ENCODE measurements around the gene RNF113B.

The RNF113B gene

DNA sequence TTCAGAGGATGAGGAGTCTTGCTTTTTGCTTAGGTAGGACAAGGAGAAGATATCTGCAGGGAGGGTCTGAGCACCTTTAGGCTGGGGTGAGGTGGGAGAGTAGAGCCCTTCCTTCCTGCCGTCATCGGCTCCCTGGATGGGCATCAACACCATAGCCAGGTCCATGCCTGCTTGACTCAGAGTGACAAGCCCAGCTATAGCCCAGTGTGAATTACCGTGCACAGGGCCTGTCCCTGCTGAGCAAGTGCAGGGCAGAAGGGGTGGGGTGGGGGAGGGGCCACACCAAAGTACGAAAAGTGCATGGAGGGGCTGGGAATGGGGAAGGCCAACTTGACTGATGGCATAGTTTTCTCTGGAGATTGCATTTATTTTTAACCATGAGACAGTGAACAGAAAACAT, 30.3 kb upstream of the RNF113B start:
- Histone ChIP-seq H2AFZ (ENCODE audit: low read depth, low read length) (no peak overlapping the region), H3K27ac (ENCODE audit: low read length, poor library complexity, severe bottlenecking) (peak overlapping the region; percentile 95), H3K14ac (ENCODE audit: low read length in 2 of 2) (peak overlapping the region in 1 of 2 experiments; percentile 44), H3K18ac (ENCODE audit: low read depth in 1 of 2, low read length in 2 of 2) (peak overlapping the region; percentile 7 to 94), H3K79me1 (replicated peaks; ENCODE audit: low read length, poor library complexity, severe bottlenecking) (peaks cover 7% of the 10 kb centered on the region), H3K4me1 (ENCODE audit: control insufficient read depth, insufficient read depth, low read depth, low read length) (peaks cover 13% of the 10 kb centered on the region), H3K4ac (ENCODE audit: low read depth in 1 of 2, low read length in 2 of 2) (peak overlapping the region in 1 of 2 experiments; percentile 73), H3K4me2 (ENCODE audit: low read length, poor library complexity, severe bottlenecking) (peak overlapping the region; percentile 30), H2BK12ac (ENCODE audit: low read length in 2 of 2) (peak overlapping the region; percentile 34 to 85), H3K36me3 (ENCODE audit: control insufficient read depth in 1 of 2, insufficient read depth in 2 of 2, low read depth in 1 of 2, low read length in 2 of 2) (peaks cover 0 to 7% of the 10 kb centered on the region in 2 experiments), H4K8ac (ENCODE audit: low read length) (peak overlapping the region; percentile 90), H3K27me3 (ENCODE audit: control insufficient read depth in 1 of 2, insufficient read depth in 1 of 2, low read length in 2 of 2) (no peaks in the 10 kb centered on the region), H3K4me3 (ENCODE audit: insufficient read depth in 1 of 2, low read depth in 1 of 2, low read length in 2 of 2) (no peak overlapping the region), H2BK120ac (ENCODE audit: low read depth, low read length) (peak overlapping the region; percentile 38), H3K23ac (ENCODE audit: low read length in 2 of 2) (peak overlapping the region in 1 of 2 experiments; percentile 14), H4K91ac (ENCODE audit: low read length) (peak overlapping the region; percentile 87), H2BK5ac (ENCODE audit: low read depth, low read length, poor library complexity, severe bottlenecking) (peak overlapping the region; percentile 93), H3K9me3 (ENCODE audit: control insufficient read depth, low read length) (peaks cover 9% of the 10 kb centered on the region), H2BK15ac (ENCODE audit: low read depth, poor library complexity, severe bottlenecking) (no peak overlapping the region), H3K9ac (ENCODE audit: low read length) (no peak overlapping the region), H2AK5ac (ENCODE audit: low read length, severe bottlenecking) (peak overlapping the region; percentile 63)
- WGBS = 13% methylated on average over 4 of the region's 4 CpGs
- peak; percentile 71 for DNase-seq

DNA sequence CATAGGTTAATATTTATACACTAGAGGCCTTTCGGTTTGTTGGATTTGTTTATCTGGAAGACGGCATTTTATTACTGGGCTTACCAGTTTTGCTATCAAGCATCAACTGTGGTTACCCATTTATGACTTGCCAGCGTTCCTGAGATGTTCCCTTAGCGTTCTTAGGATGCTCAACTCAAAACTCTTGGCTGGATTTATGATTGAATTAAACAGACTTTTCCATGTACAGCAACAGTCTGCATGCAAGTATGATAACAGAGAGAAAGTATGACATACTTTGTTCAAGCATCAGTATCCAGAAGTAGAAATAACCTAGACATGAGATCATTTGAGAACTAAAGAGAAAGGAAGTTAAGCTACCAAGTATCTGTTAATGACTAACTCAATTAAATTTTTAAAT, 29.9 kb upstream of the RNF113B start:
- no peaks in the 10 kb centered on the region for H3K27me3 ChIP-seq (ENCODE audit: control insufficient read depth in 1 of 2, insufficient read depth in 1 of 2, low read length in 2 of 2)
- H3K9ac ChIP-seq (ENCODE audit: low read length) = no peak overlapping the region
- no peak overlapping the region for H3K23ac ChIP-seq (ENCODE audit: low read length in 2 of 2)
- H4K91ac ChIP-seq (ENCODE audit: low read length) = no peak overlapping the region
- H3K36me3 ChIP-seq (ENCODE audit: control insufficient read depth in 1 of 2, insufficient read depth in 2 of 2, low read depth in 1 of 2, low read length in 2 of 2) = peaks cover 0 to 6% of the 10 kb centered on the region in 2 experiments
- H2BK5ac ChIP-seq (ENCODE audit: low read depth, low read length, poor library complexity, severe bottlenecking) = no peak overlapping the region
- H2AFZ ChIP-seq (ENCODE audit: low read depth, low read length) = no peak overlapping the region
- no peak overlapping the region for H3K18ac ChIP-seq (ENCODE audit: low read depth in 1 of 2, low read length in 2 of 2)
- peaks cover 15% of the 10 kb centered on the region for H3K4me1 ChIP-seq (ENCODE audit: control insufficient read depth, insufficient read depth, low read depth, low read length)
- H2BK12ac ChIP-seq (ENCODE audit: low read length in 2 of 2) = no peak overlapping the region
- no peak overlapping the region for H3K4ac ChIP-seq (ENCODE audit: low read depth in 1 of 2, low read length in 2 of 2)
- peak overlapping the region; percentile 95 for H3K27ac ChIP-seq (ENCODE audit: low read length, poor library complexity, severe bottlenecking)
- no peak overlapping the region for H3K14ac ChIP-seq (ENCODE audit: low read length in 2 of 2)
- H3K4me3 ChIP-seq (ENCODE audit: insufficient read depth in 1 of 2, low read depth in 1 of 2, low read length in 2 of 2) = no peak overlapping the region
- no peak overlapping the region for H2AK5ac ChIP-seq (ENCODE audit: low read length, severe bottlenecking)
- peaks cover 8% of the 10 kb centered on the region for H3K79me1 ChIP-seq (replicated peaks; ENCODE audit: low read length, poor library complexity, severe bottlenecking)
- WGBS = 5% methylated on average over 4 of the region's 4 CpGs
- no peak overlapping the region for H2BK15ac ChIP-seq (ENCODE audit: low read depth, poor library complexity, severe bottlenecking)
- DNase-seq = peak; percentile 95
- H3K4me2 ChIP-seq (ENCODE audit: low read length, poor library complexity, severe bottlenecking) = no peak overlapping the region
- H3K9me3 ChIP-seq (ENCODE audit: control insufficient read depth, low read length) = peaks cover 9% of the 10 kb centered on the region
- H4K8ac ChIP-seq (ENCODE audit: low read length) = no peak overlapping the region
- no peak overlapping the region for H2BK120ac ChIP-seq (ENCODE audit: low read depth, low read length)

GRCh38 chr13:98204546-98204945, 27.5 kb upstream of the RNF113B start:
- no peak overlapping the region for H2BK15ac ChIP-seq (ENCODE audit: low read depth, poor library complexity, severe bottlenecking)
- no peak overlapping the region for H2BK5ac ChIP-seq (ENCODE audit: low read depth, low read length, poor library complexity, severe bottlenecking)
- no peak overlapping the region for H4K91ac ChIP-seq (ENCODE audit: low read length)
- H3K9ac ChIP-seq (ENCODE audit: low read length) = no peak overlapping the region
- H2BK120ac ChIP-seq (ENCODE audit: low read depth, low read length) = no peak overlapping the region
- H3K4ac ChIP-seq (ENCODE audit: low read depth in 1 of 2, low read length in 2 of 2) = no peak overlapping the region
- no peak overlapping the region for H3K14ac ChIP-seq (ENCODE audit: low read length in 2 of 2)
- no peak overlapping the region for H2BK12ac ChIP-seq (ENCODE audit: low read length in 2 of 2)
- H2AK5ac ChIP-seq (ENCODE audit: low read length, severe bottlenecking) = peak overlapping the region; percentile 95
- H2AFZ ChIP-seq (ENCODE audit: low read depth, low read length) = no peak overlapping the region
- DNase-seq = no peak
- peaks cover 19% of the 10 kb centered on the region for H3K4me1 ChIP-seq (ENCODE audit: control insufficient read depth, insufficient read depth, low read depth, low read length)
- H3K27me3 ChIP-seq (ENCODE audit: control insufficient read depth in 1 of 2, insufficient read depth in 1 of 2, low read length in 2 of 2) = no peaks in the 10 kb centered on the region
- H4K8ac ChIP-seq (ENCODE audit: low read length) = no peak overlapping the region
- H3K79me1 ChIP-seq (replicated peaks; ENCODE audit: low read length, poor library complexity, severe bottlenecking) = peaks cover 8% of the 10 kb centered on the region
- peaks cover 0 to 4% of the 10 kb centered on the region in 2 experiments for H3K36me3 ChIP-seq (ENCODE audit: control insufficient read depth in 1 of 2, insufficient read depth in 2 of 2, low read depth in 1 of 2, low read length in 2 of 2)
- peaks cover 9% of the 10 kb centered on the region for H3K9me3 ChIP-seq (ENCODE audit: control insufficient read depth, low read length)
- 100% methylated on average over 2 of the region's 2 CpGs for WGBS
- no peak overlapping the region for H3K23ac ChIP-seq (ENCODE audit: low read length in 2 of 2)
- H3K4me2 ChIP-seq (ENCODE audit: low read length, poor library complexity, severe bottlenecking) = no peak overlapping the region
- no peak overlapping the region for H3K18ac ChIP-seq (ENCODE audit: low read depth in 1 of 2, low read length in 2 of 2)
- no peak overlapping the region for H3K4me3 ChIP-seq (ENCODE audit: insufficient read depth in 1 of 2, low read depth in 1 of 2, low read length in 2 of 2)
- H3K27ac ChIP-seq (ENCODE audit: low read length, poor library complexity, severe bottlenecking) = peak overlapping the region; percentile 57

- Histone ChIP-seq H3K4me2 (ENCODE audit: low read length, poor library complexity, severe bottlenecking) (peak overlapping the region; percentile 30), H2AK5ac (ENCODE audit: low read length, severe bottlenecking) (peak overlapping the region; percentile 96), H3K18ac (ENCODE audit: low read depth in 1 of 2, low read length in 2 of 2) (peak overlapping the region in 1 of 2 experiments; percentile 54), H3K27ac (ENCODE audit: low read length, poor library complexity, severe bottlenecking) (peak overlapping the region; percentile 90), H3K4me1 (ENCODE audit: control insufficient read depth, insufficient read depth, low read depth, low read length) (peaks cover 16% of the 10 kb centered on the region), H3K79me1 (replicated peaks; ENCODE audit: low read length, poor library complexity, severe bottlenecking) (peaks cover 8% of the 10 kb centered on the region), H3K4me3 (ENCODE audit: insufficient read depth in 1 of 2, low read depth in 1 of 2, low read length in 2 of 2) (no peak overlapping the region), H2BK5ac (ENCODE audit: low read depth, low read length, poor library complexity, severe bottlenecking) (no peak overlapping the region), H3K9ac (ENCODE audit: low read length) (no peak overlapping the region), H3K9me3 (ENCODE audit: control insufficient read depth, low read length) (peaks cover 9% of the 10 kb centered on the region), H4K8ac (ENCODE audit: low read length) (peak overlapping the region; percentile 14), H3K36me3 (ENCODE audit: control insufficient read depth in 1 of 2, insufficient read depth in 2 of 2, low read depth in 1 of 2, low read length in 2 of 2) (peaks cover 0 to 4% of the 10 kb centered on the region in 2 experiments), H2BK12ac (ENCODE audit: low read length in 2 of 2) (peak overlapping the region in 1 of 2 experiments; percentile 61), H3K27me3 (ENCODE audit: control insufficient read depth in 1 of 2, insufficient read depth in 1 of 2, low read length in 2 of 2) (no peaks in the 10 kb centered on the region), H2AFZ (ENCODE audit: low read depth, low read length) (no peak overlapping the region), H3K23ac (ENCODE audit: low read length in 2 of 2) (no peak overlapping the region), H3K14ac (ENCODE audit: low read length in 2 of 2) (no peak overlapping the region), H2BK15ac (ENCODE audit: low read depth, poor library complexity, severe bottlenecking) (no peak overlapping the region), H4K91ac (ENCODE audit: low read length) (no peak overlapping the region), H3K4ac (ENCODE audit: low read depth in 1 of 2, low read length in 2 of 2) (no peak overlapping the region), H2BK120ac (ENCODE audit: low read depth, low read length) (no peak overlapping the region)
- DNase-seq = no peak
- WGBS = 93% methylated on average over 6 of the region's 8 CpGs
Observed at GRCh38 chr13:98203646-98204326, 26.7 kb upstream of the RNF113B start.
